Renal cortex interstitium (tissue), 11 donors: Measurements from ENCODE around the gene DEPDC1. TPM values are rescaled to one million over a fixed set of nuclear protein-coding genes. Genes with fewer than 3 reads are reported as not detected.

ENCODE experiments used
- DNase-seq, 11 donors: peaks; one replicate each; pipeline ENCODE4 v3.0.0-alpha.2; 2013; ENCODE audit warnings: low read depth in 9 of 11, low spot score in 4 of 11; ENCODE audit errors: extremely low read depth in 1 of 11
- polyA plus RNA-seq, 3 donors: library from polyadenylated mRNA; unstranded; fragments of 120-200 nt; gene quantifications; one replicate each; pipeline ENCODE4 v1.2.1, GENCODE V29; 2013; ENCODE audit not compliant: insufficient read length in 3 of 3

The DEPDC1 gene
- polyA plus RNA-seq, 3 donors, result 13.2 to 17.6 (median 17.1) TPM

DNA sequence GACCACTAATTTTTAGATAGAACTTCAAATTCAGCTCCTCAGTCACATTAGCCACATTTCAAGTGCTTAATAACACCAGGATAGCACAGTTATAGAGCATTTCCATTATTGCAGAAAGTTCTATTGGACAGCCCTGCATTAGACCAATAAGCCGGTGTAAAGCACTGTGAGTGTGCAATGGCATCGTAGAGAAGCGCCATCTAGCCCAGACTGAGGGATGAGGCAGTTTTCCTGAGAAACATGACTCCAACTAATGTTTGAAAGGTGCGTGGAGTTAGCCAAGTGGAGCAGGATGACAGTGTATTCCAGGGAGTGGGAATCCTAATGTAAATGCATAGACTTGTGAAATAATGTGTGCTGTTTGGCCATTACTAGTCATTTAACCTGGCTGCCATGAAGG is 54.9 kb downstream of the DEPDC1 start:
- no peak for DNase-seq

DNA sequence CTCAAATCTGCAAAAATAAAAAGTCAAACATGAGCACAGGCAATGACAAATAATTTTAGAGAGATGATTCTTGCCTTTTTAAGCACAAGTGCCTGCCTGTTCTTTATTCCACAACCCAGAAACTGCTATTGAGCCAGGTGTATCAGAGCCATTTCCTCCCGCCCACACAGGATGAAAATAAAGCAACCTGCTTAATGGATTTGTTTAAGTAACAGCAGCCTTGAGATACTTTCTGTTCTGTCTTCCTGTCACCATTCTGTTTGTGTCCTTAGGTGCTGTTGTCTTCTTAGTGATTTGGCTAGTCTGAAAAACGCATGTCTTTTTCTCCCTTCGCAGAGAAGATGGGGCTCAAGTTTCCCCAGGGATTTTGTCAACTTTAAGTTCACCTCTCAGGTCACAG is 58.6 kb downstream of the DEPDC1 start:
- no peak for DNase-seq

DNA sequence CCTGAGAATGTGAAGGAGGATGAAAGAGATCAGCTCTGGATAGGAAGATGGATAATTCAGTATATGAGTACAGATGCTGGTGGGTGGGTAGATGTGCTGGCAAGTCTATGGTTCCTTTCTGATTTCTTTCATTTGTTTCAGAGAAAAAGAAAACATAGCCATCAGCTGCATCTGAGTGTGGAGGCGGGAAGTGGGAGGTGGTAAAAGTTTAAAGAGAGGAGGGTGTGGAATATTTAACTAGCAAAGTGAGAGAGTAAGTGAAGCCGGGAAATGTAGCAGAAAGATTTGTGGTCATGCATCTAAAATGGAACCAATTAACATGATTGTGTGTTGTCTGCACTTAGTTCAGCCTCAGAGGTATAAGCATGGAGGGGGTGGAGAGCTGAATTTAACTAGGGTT is 63.5 kb downstream of the DEPDC1 start:
- DNase-seq, result peak in 2 of 11 donors; percentile 2 to 7

DNA sequence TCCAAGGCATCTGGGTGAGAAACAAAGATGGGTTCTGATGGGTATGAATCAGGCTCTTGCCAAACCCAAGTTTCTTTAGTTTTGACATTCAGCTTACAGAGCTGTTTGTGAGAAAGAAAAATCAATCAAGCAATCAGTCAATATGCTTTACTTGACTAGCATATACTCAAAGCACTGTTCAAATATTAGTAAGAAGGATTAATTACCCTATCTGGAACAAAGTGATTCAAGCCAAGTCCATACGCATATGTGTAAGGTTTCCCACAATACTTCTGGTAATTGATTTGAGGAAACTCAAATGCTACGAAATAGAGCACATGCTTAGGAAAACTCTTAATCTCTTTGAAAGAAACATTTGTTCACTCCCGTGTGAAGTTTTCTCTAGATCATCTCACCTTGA is 65.8 kb downstream of the DEPDC1 start:
- no peak for DNase-seq

DNA sequence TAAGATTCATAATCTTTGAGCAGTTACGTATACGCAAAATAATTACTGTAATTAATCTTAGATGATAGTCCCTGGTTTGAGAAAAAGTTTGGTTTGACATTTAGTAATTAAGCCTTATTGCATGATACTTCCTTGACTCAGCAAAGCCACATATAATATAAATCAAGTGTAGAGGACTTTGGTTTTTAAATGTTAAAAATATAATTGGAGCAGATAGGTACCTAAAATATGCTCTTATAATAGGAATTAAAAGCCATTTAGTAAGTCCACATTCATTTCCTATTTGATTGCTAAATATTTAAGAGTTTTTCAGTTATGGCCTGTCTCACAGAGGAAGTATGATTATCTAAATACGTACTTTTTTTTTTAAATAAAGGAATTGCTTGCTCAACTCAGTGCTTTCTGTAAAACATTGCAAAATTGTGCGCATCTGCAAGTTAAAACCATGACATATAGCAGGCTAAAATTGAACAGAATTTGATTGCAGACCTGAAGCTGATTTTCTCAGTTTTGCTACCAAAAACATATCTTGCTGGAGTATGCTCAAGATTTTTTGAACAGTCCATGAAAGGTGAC is 67.6 kb downstream of the DEPDC1 start:
- no peak for DNase-seq

DNA sequence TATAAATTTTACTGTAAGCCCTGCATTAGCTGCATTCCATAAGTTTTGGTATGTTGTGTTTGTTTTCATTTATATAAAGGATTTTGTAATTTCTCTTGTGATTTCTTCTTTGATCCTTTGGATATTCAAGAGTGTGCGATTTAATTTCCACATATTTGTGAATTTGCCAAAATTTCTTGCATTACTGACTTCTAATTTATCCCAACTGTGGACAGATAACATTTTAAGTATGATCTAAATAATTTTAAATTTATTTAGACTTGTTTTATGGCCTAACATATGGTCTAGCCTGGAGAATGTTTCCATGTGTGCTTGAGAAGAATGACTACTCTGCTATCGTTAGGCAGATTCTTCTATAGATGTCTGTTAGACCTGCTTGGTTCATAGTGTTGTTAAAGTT is 70.3 kb downstream of the DEPDC1 start:
- DNase-seq, result no peak

Other genes with a start within 250 kb of the DEPDC1 start
- under 1 TPM; 0.11 to 0.31 (median 0.17) TPM for gene RPE65, start 47.1 kb downstream of the DEPDC1 start, polyA plus RNA-seq